Right lobe of liver (tissue), 4 donors: ENCODE measurements around the gene EYA2.

ENCODE experiments used
- POLR2A ChIP-seq: fragments of 450-650 bp; IDR thresholded peaks from one replicate; pipeline ENCODE4 v1.6.1; 2017; ENCODE audit warnings: antibody characterized with exemption, mild to moderate bottlenecking
- TF ChIP-seq, protein P1 (sequence below), 4 donors: fragments of 200-600 bp in 3 of 4; fragments of 450-650 bp in 1 of 4; IDR thresholded peaks; one replicate each; pipeline versions ENCODE4 v1.5.1 to v1.8.0; 2016 to 2022; ENCODE audit warnings: antibody characterized with exemption in 4 of 4, mild to moderate bottlenecking in 2 of 4
- donor health status: DM: no; HTN: no; CAD: no.
- donor health status: DM: no; HTN: no; CAD: no.
- donor health status: DM: no; HTN: yes; CAD: no.

- no peak for TF ChIP-seq POLR2A
- TF ChIP-seq, protein P1, sequence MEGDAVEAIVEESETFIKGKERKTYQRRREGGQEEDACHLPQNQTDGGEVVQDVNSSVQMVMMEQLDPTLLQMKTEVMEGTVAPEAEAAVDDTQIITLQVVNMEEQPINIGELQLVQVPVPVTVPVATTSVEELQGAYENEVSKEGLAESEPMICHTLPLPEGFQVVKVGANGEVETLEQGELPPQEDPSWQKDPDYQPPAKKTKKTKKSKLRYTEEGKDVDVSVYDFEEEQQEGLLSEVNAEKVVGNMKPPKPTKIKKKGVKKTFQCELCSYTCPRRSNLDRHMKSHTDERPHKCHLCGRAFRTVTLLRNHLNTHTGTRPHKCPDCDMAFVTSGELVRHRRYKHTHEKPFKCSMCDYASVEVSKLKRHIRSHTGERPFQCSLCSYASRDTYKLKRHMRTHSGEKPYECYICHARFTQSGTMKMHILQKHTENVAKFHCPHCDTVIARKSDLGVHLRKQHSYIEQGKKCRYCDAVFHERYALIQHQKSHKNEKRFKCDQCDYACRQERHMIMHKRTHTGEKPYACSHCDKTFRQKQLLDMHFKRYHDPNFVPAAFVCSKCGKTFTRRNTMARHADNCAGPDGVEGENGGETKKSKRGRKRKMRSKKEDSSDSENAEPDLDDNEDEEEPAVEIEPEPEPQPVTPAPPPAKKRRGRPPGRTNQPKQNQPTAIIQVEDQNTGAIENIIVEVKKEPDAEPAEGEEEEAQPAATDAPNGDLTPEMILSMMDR (IDR thresholded peaks at IDR 0.05) = no peak
These were observed 222.7 kb downstream of the EYA2 start for GRCh38 chr20:47117371-47117770.
